SK-N-SH (cell line): ENCODE results near the gene SND1. TPM values are rescaled to one million over a fixed set of nuclear protein-coding genes. Genes with fewer than 3 reads are reported as not detected.

ENCODE experiments used
- CTCF ChIA-PET: fragments of 300-600, 350-600 bp; formaldehyde crosslinking; extraction: SDS; loops from one replicate; lab custom pipeline; 2021; lab: Yijun Ruan, JAX
- POLR2A ChIA-PET: fragments of 350-600 bp; sonication (Branson Sonifier 250); formaldehyde crosslinking; extraction: SDS; loops from one replicate; lab custom pipeline; 2020; ENCODE audit warnings: antibody characterized with exemption, inconsistent platforms; lab: Yijun Ruan, JAX
- DNase-seq: peaks from one replicate; pipeline ENCODE4 v3.0.0; 2012
- H2AFZ ChIP-seq: fragments of 200-600 bp; sonication (generic); 2 replicates; pipeline ENCODE4 v1.8.1; 2016; ENCODE audit warnings: antibody characterized with exemption, mild to moderate bottlenecking, low read depth
- H3F3A ChIP-seq: fragments of 200-600 bp; sonication (generic); replicated peaks from 2 replicates; pipeline ENCODE3; 2016; ENCODE audit warnings: antibody characterized with exemption, mild to moderate bottlenecking; ENCODE audit not compliant: insufficient read depth
- H3K27ac ChIP-seq, 2 experiments: fragments of 200-500 bp in 1 of 2; fragments of 200-600 bp in 1 of 2; sonication (Bioruptor generic) in 1 of 2; sonication (generic), shearing (Covaris generic) in 1 of 2; 2 replicates each; pipeline versions ENCODE4 v1.5.1 to v1.6.1; 2014 to 2016; ENCODE audit warnings: low read depth in 2 of 2, inconsistent platforms in 1 of 2, low read length in 1 of 2, mild to moderate bottlenecking in 1 of 2, mixed read lengths in 1 of 2
- H3K27me3 ChIP-seq: fragments of 200-600 bp; sonication (generic), shearing (Covaris generic); 2 replicates; pipeline ENCODE4 v1.6.1; 2016; ENCODE audit warnings: mixed run types; ENCODE audit not compliant: insufficient read depth
- H3K36me3 ChIP-seq, 2 experiments: fragments of 200-500 bp in 1 of 2; fragments of 200-600 bp in 1 of 2; sonication (Bioruptor generic) in 1 of 2; sonication (generic) in 1 of 2; replicated peaks in 1 of 2; 2 replicates each; pipeline versions ENCODE3 to v1.5.1; 2014 to 2016; ENCODE audit warnings: low read length in 1 of 2, mild to moderate bottlenecking in 1 of 2; ENCODE audit not compliant: insufficient read depth in 2 of 2, control insufficient read depth in 1 of 2
- H3K4me1 ChIP-seq, 2 experiments: fragments of 200-500 bp in 1 of 2; fragments of 200-600 bp in 1 of 2; sonication (Bioruptor generic) in 1 of 2; sonication (generic), shearing (Covaris generic) in 1 of 2; 2 replicates each; pipeline versions ENCODE4 v1.5.1 to v1.6.1; 2014 to 2016; ENCODE audit warnings: low read depth in 1 of 2, low read length in 1 of 2, mixed run types in 1 of 2; ENCODE audit not compliant: insufficient read depth in 2 of 2, control insufficient read depth in 1 of 2
- H3K4me2 ChIP-seq: fragments of 200-600 bp; sonication (generic), shearing (Covaris generic); 2 replicates; pipeline ENCODE4 v1.6.1; 2017; ENCODE audit warnings: mixed run types
- H3K4me3 ChIP-seq, 2 experiments: fragments of 200-500 bp in 1 of 2; fragments of 200-600 bp in 1 of 2; sonication (Bioruptor generic) in 1 of 2; sonication (generic), shearing (Covaris generic) in 1 of 2; 2 replicates each; pipeline versions ENCODE4 v1.5.1 to v1.8.1; 2014 to 2016; ENCODE audit warnings: low read depth in 2 of 2, inconsistent platforms in 1 of 2, low read length in 1 of 2, mild to moderate bottlenecking in 1 of 2, mixed read lengths in 1 of 2, moderate library complexity in 1 of 2
- H3K79me2 ChIP-seq: fragments of 200-600 bp; sonication (generic); 2 replicates; pipeline ENCODE4 v1.8.1; 2017; ENCODE audit warnings: mild to moderate bottlenecking; ENCODE audit not compliant: insufficient read depth
- H3K9ac ChIP-seq: fragments of 200-600 bp; sonication (generic); 2 replicates; pipeline ENCODE4 v1.6.1; 2017; ENCODE audit warnings: mixed run types
- H3K9me2 ChIP-seq: fragments of 200-600 bp; sonication (generic); 2 replicates; pipeline ENCODE4 v1.6.1; 2017; ENCODE audit warnings: mixed run types
- H3K9me3 ChIP-seq: fragments of 200-600 bp; sonication (generic); 2 replicates; pipeline ENCODE4 v1.6.1; 2017; ENCODE audit warnings: mixed run types, mild to moderate bottlenecking, moderate library complexity
- H4K20me1 ChIP-seq: fragments of 200-600 bp; sonication (generic); 2 replicates; pipeline ENCODE4 v1.6.1; 2017; ENCODE audit warnings: mild to moderate bottlenecking, mixed run types; ENCODE audit not compliant: insufficient read depth
- CHD2 ChIP-seq: fragments of 150-350 bp; IDR thresholded peaks from 2 replicates; pipeline ENCODE4 v1.6.1; 2018; ENCODE audit warnings: low read length; ENCODE audit not compliant: partially characterized antibody
- EP300 ChIP-seq, 2 experiments: IDR thresholded peaks; 2 replicates each; pipeline versions ENCODE4 v1.4.0 to v1.6.1; 2012; ENCODE audit warnings: borderline replicate concordance in 1 of 2, low read depth in 1 of 2, low read length in 1 of 2
- GABPA ChIP-seq: IDR thresholded peaks from 2 replicates; pipeline ENCODE4 v1.4.0; 2012; ENCODE audit warnings: low read depth, mild to moderate bottlenecking
- GATA2 ChIP-seq: sonication (generic); formaldehyde crosslinking; IDR thresholded peaks from 2 replicates; pipeline ENCODE4 v1.5.0; 2020; ENCODE audit warnings: mild to moderate bottlenecking, missing genetic modification reagents
- JUND ChIP-seq: IDR thresholded peaks from 2 replicates; pipeline ENCODE4 v1.4.0; 2012
- MEF2A ChIP-seq: IDR thresholded peaks from 2 replicates; pipeline ENCODE4 v1.4.0; 2012; ENCODE audit warnings: low read depth, borderline replicate concordance
- NFIC ChIP-seq: IDR thresholded peaks from 2 replicates; pipeline ENCODE4 v1.4.0; 2012; ENCODE audit warnings: borderline replicate concordance
- NRF1 ChIP-seq: IDR thresholded peaks from 2 replicates; pipeline ENCODE4 v1.6.1; 2012; ENCODE audit warnings: low read depth, mild to moderate bottlenecking, low read length
- RCOR1 ChIP-seq: fragments of 150-350 bp; IDR thresholded peaks from 2 replicates; pipeline ENCODE4 v1.6.1; 2017; ENCODE audit warnings: antibody characterized with exemption, low read length
- RXRA ChIP-seq: IDR thresholded peaks from 2 replicates; pipeline ENCODE4 v1.4.0; 2012; ENCODE audit warnings: low read depth, mild to moderate bottlenecking, borderline replicate concordance
- SMC3 ChIP-seq: IDR thresholded peaks from 2 replicates; pipeline ENCODE4 v1.6.1; 2012; ENCODE audit warnings: low read depth, low read length, improper control_type of control experiment
- TAF1 ChIP-seq: IDR thresholded peaks from 2 replicates; pipeline ENCODE4 v1.6.1; 2012; ENCODE audit warnings: low read depth, mild to moderate bottlenecking, low read length, moderate library complexity, borderline replicate concordance
- TCF12 ChIP-seq: IDR thresholded peaks from 2 replicates; pipeline ENCODE4 v1.4.0; 2012
- TEAD4 ChIP-seq: IDR thresholded peaks from 2 replicates; pipeline ENCODE4 v1.4.0; 2012; ENCODE audit warnings: mild to moderate bottlenecking, borderline replicate concordance; ENCODE audit not compliant: insufficient read depth
- USF2 ChIP-seq: fragments of 150-350 bp; IDR thresholded peaks from 2 replicates; pipeline ENCODE4 v1.6.1; 2017; ENCODE audit warnings: antibody characterized with exemption, low read length, low read depth, borderline replicate concordance
- YY1 ChIP-seq: IDR thresholded peaks from 2 replicates; pipeline ENCODE4 v1.4.0; 2012; ENCODE audit warnings: low read depth, mild to moderate bottlenecking
- WGBS: methylation state at CpG from one replicate; pipeline ENCODE4 v1.1.6; 2017; ENCODE audit warnings: low lambda C conversion rate; 5-methylcytosine and 5-hydroxymethylcytosine counted together
- polyA plus RNA-seq, 3 experiments: library from polyadenylated mRNA; depleted of rRNA; stranded (reverse); fragments of >200 nt; gene quantifications; 2 replicates each; pipeline ENCODE4 v1.2.3, GENCODE V29; 2012

SND1 gene
- polyA plus RNA-seq, 1 of the 3 experiments (the other 2 are of a cell fraction) = 165 TPM

GRCh38 chr7:127764681-127765080 is 112.7 kb downstream of the SND1 start:
- peaks cover 54% of the 10 kb centered on the region for H4K20me1 ChIP-seq
- peaks cover 88% of the 10 kb centered on the region for H3K79me2 ChIP-seq
- no peaks in the 10 kb centered on the region for H3K9me2 ChIP-seq
- H2AFZ ChIP-seq = no peak overlapping the region
- no peak overlapping the region for H3K4me2 ChIP-seq
- no peak overlapping the region for H3K27ac ChIP-seq
- 96% methylated on average over 6 of the region's 6 CpGs for WGBS
- H3K9me3 ChIP-seq = no peaks in the 10 kb centered on the region
- peaks cover 0 to 11% of the 10 kb centered on the region in 2 experiments for H3K36me3 ChIP-seq
- CTCF ChIA-PET = interaction anchor here (0.9 to 2.2 kb wide), 5 partner anchors 9 to 445 kb away, joined by 3 to 11 read pairs (median 3); no protein-coding TSS in a partner anchor
- peaks cover 20 to 23% of the 10 kb centered on the region in 2 experiments; a peak in 3 of 4 replicates for H3K4me1 ChIP-seq
- no peak overlapping the region for H3K9ac ChIP-seq
- no peak for DNase-seq
- no peaks in the 10 kb centered on the region for H3K27me3 ChIP-seq
- no peak overlapping the region for H3K4me3 ChIP-seq
- no peak for TF ChIP-seq NFIC
- no peak for TF ChIP-seq TEAD4
- no peak for TF ChIP-seq RCOR1
- no peak for TF ChIP-seq TCF12
- TF ChIP-seq MEF2A = no peak
- POLR2A ChIA-PET = interaction anchor here (1.2 kb wide), 1 partner anchor 9 kb away, joined by 3 read pairs; no protein-coding TSS in a partner anchor
- H3F3A ChIP-seq = peaks cover 23% of the 10 kb centered on the region

- H3K9ac ChIP-seq = no peak overlapping the region
- no peaks in the 10 kb centered on the region for H3K27me3 ChIP-seq
- ChIA-PET CTCF (interaction anchor here (0.9 to 2.2 kb wide), 5 partner anchors 10 to 444 kb away, joined by 3 to 11 read pairs (median 3); no protein-coding TSS in a partner anchor), POLR2A (interaction anchor here (1.2 kb wide), 1 partner anchor 9 kb away, joined by 3 read pairs; no protein-coding TSS in a partner anchor)
- peaks cover 24 to 27% of the 10 kb centered on the region in 2 experiments for H3K4me1 ChIP-seq
- no peaks in the 10 kb centered on the region for H3K9me2 ChIP-seq
- H3K79me2 ChIP-seq = peaks cover 88% of the 10 kb centered on the region
- no peak overlapping the region for H3K27ac ChIP-seq
- H3K4me3 ChIP-seq = no peak overlapping the region
- no peak for DNase-seq
- H3K36me3 ChIP-seq = peaks cover 0 to 11% of the 10 kb centered on the region in 2 experiments
- H4K20me1 ChIP-seq = peaks cover 54% of the 10 kb centered on the region
- WGBS = 90% methylated on average over 3 of the region's 3 CpGs
- no peak overlapping the region for H3K4me2 ChIP-seq
- peaks cover 28% of the 10 kb centered on the region for H3F3A ChIP-seq
- H3K9me3 ChIP-seq = no peaks in the 10 kb centered on the region
- no peak for TF ChIP-seq JUND
- no peak for TF ChIP-seq TAF1
- TF ChIP-seq GABPA = no peak
- no peak for TF ChIP-seq USF2
- TF ChIP-seq EP300 (IDR thresholded peaks at IDR 0.05; ENCODE audit: borderline replicate concordance in 1 of 2, low read depth in 1 of 2, low read length in 1 of 2) = no peak
- TF ChIP-seq RXRA = no peak
- TF ChIP-seq NRF1 = no peak
- no peak for TF ChIP-seq GATA2
- TF ChIP-seq SMC3 = no peak
- no peak for TF ChIP-seq YY1
- no peak for TF ChIP-seq MEF2A
- TF ChIP-seq TCF12 = no peak
- TF ChIP-seq CHD2 = no peak
- no peak overlapping the region for H2AFZ ChIP-seq
These were observed 113.2 kb downstream of the SND1 start for GRCh38 chr7:127765150-127765549.
